Choroid plexus epithelial cell (primary cell): Measurements from ENCODE around the gene SMIM15.
"Not testable (repeated sequence)": the region's sequence is repeated elsewhere in the genome, so short reads cannot be mapped to it uniquely, and the experiment has no call there.

ENCODE experiments used
- DNase-seq: peaks from one replicate; pipeline ENCODE4 v3.0.0-alpha.2; 2010; ENCODE audit warnings: low read depth
- H3K4me3 ChIP-seq: 2 replicates; pipeline ENCODE4 v1.5.1; 2011; ENCODE audit warnings: low read depth, mild to moderate bottlenecking, control low read depth, low read length, moderate library complexity
- TF ChIP-seq, protein P1 (sequence below): conservative IDR thresholded peaks from 2 replicates; pipeline ENCODE4 v1.5.1; 2011; ENCODE audit warnings: low read depth, mild to moderate bottlenecking, control low read depth, inconsistent platforms, low read length, moderate library complexity

Gene SMIM15, protein sequence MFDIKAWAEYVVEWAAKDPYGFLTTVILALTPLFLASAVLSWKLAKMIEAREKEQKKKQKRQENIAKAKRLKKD

DNA sequence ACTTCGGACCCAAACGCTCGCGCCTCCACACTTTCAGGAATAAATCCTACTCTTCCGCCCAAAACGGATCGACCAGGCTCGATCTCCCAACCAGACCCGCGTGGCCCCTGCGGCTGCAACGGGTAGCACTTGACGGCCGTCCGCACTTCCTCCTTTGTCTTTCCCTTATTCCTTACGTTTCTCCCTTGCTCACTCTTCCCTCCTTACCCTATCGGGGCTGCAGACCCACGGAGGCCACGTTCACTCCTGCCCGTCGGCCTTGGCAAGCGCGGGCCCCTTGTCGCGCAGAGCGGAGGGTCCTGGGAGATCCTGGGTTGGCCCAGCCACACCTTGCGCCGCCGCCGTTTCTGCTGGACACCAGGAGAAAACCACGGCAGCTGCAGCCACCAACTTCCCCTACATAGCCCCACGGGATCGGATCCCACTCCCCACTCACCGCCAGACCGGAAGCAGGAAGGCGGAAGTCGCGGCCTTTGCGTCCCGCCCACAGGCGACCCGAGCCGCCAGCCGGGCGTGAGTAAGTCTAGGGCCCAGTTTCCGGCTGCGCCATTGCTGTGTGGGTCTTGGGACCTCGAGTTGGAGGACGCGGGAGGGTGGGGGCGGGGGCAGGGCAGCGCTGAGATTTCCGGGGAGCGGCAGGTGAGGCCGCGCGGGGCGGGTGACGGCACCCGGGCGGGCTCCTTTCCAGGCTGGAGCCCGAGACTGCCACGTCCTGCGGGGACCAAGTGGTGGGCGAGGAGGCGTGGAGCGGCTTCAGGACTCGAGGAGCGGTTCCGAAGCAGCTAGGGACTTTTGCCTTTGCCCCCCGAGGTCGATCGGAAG lies at the start of gene SMIM15:
SMIM15 (minus strand) TSS at position 459 of the 822 bp plus-strand sequence. CDS start 2,297 bp downstream, outside the sequence.
- peak within 1 kb of the TSS; percentile 88 for H3K4me3 ChIP-seq
- TF ChIP-seq, protein P1, sequence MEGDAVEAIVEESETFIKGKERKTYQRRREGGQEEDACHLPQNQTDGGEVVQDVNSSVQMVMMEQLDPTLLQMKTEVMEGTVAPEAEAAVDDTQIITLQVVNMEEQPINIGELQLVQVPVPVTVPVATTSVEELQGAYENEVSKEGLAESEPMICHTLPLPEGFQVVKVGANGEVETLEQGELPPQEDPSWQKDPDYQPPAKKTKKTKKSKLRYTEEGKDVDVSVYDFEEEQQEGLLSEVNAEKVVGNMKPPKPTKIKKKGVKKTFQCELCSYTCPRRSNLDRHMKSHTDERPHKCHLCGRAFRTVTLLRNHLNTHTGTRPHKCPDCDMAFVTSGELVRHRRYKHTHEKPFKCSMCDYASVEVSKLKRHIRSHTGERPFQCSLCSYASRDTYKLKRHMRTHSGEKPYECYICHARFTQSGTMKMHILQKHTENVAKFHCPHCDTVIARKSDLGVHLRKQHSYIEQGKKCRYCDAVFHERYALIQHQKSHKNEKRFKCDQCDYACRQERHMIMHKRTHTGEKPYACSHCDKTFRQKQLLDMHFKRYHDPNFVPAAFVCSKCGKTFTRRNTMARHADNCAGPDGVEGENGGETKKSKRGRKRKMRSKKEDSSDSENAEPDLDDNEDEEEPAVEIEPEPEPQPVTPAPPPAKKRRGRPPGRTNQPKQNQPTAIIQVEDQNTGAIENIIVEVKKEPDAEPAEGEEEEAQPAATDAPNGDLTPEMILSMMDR = no peak
- peak; percentile 82 for DNase-seq

DNA sequence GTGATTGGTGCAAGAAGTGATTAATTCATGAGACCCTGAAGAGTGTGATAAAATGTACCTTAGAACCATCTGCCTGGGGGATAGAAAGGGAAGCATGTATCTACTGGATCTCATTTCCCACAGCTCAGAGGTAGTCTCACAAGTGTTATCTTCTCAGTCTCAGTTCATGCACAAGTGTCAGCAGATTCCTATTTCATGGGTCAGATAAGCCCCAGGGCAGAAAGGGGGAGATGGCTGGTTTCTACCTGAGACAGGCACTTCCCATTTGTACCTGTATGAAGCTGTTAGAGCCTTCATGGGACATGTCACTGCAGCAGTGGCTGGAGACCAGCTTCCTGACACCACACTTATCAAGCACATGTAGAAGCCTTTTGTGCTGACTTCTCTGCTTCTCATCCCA lies 45.6 kb upstream of the SMIM15 start:
- no peak overlapping the region for H3K4me3 ChIP-seq
- TF ChIP-seq, protein P1 = no peak
- DNase-seq = no peak

DNA sequence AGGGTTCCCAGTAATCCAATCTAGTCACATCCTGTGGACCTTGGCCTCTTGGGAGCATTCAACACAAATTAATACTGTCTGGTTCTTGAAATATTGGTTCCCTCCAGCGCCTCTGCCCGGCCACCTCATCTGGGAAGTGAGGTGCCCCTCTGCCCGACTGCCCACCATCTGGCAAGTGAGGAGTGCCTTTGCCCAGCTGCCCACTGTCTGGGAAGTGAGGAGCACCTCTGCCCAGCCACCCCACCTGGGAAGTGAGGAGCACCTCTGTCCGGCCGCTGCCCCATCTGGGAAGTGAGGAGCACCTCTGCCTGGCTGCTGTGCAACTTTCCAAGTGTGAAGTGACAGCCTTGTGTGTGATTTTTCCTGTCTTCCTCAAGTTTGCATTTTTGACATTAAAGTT lies 42.7 kb upstream of the SMIM15 start:
- TF ChIP-seq, protein P1 = no peak
- no peak for DNase-seq
- H3K4me3 ChIP-seq = no peak overlapping the region

DNA sequence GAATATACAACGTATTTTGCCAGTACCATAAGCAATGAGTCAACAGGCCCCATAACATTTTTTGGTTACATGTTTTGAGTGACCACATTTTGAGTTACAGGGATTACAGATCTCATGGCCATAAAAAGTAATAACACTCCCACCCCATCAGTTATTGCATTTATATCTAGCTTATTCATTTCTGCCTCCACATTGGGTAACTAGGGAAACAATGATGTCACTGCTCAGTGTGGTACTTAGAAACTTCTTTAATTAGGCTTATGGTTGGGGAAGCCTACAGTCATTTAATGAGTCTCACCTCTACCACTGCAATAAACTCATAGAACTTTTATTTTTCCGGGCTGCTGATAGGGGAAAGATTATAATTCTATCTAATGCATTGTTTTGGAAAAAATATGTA lies 39.9 kb upstream of the SMIM15 start:
- no peak overlapping the region for H3K4me3 ChIP-seq
- DNase-seq = no peak

DNA sequence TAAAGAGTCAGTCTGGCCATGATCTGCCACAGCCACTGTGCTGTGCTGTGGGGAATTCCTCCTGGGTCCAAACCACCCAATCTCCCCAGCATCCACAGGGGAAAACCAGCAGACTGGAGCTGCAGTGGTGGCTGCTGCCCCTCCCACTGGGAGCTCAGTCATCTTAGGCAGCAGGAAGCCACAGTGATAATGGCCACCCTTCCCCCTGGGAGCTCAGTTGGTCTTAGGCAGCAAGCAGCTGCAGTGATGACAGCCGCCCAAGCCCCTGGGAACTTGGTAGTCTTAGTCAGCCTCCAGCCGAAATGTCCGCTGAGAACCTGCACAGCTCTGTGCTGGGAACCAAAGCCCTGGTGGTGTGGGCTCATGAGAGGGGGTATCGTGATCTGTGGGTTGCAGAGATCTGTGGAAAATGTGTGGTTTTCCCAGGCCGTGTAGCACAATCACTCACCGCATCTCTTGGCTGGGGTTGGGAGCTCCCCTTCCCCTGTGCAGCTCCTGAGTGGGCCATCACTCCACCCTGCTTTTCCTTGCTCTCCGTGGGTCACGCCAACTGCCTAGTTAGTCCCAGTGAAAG lies 38.4 kb upstream of the SMIM15 start:
- no peak for DNase-seq
- no peak overlapping the region for H3K4me3 ChIP-seq
- TF ChIP-seq, protein P1 = no peak

More for the DNA sequence above, 39.9 kb upstream of the SMIM15 start:
- TF ChIP-seq, protein P1 = no peak

DNA sequence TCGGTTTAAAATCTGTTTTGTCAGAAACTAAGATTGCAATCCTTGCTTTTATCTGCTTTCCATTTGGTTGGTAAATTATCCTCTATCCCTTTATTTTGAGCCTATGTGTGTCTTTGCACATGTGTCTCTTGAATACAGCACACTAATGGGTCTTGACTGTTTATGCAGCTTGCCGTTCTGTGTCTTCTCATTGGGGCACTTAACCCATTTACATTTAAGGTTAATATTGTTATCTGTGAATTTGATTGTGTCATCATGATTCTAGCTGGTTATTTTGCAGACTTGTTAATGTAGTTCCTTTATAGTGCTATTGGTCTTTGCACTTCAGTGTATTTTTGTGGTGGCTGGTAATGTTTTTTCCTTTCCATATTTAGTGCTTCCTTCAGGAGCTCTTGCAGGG lies 36.3 kb upstream of the SMIM15 start:
- no peak for DNase-seq
- TF ChIP-seq, protein P1 = no peak
- H3K4me3 ChIP-seq = no peak overlapping the region

DNA sequence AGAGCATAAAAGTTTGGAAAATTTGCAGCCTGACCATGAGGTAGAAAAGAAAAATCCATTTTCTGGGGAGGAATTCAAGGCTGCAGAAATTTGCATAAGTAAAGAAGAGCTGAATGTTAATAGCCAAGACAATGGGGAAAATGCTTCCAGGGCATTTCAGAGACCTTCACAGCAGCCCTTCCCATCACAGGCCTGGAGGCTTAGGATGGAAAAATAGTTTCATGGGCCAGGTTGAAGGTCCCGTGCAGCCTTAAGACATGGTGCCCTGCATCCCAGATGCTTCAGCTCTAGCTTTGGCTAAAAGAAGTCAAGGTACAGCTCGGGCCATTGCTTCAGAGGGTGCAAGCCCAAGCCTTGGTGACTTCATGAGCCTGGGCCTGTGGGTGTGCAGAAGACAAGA lies 25.6 kb upstream of the SMIM15 start:
- not testable (repeated sequence) for H3K4me3 ChIP-seq, DNase-seq

DNA sequence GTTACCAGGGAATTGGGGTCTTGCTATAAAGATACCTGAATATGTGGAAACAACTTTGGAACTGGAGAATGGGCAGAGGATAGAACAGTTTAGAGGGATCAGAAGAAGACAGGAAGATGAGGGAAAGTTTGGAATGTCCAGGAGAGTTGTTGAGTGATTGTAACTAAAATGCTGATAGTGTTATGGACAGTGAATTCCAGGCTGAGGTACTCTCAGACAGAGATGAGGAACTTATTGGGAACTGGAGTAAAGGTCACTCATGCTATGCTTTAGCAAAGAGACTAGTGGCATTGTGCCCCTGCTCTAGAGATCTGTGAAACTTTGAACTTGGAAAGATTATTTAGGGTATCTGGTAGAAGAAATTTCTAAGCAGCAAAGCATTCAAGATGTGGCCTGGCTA lies 25.1 kb upstream of the SMIM15 start:
- not testable (repeated sequence) for H3K4me3 ChIP-seq, DNase-seq
